Retinal pigment epithelial cell (primary cell): Measurements from ENCODE around the gene RPS6KA4.

Experiments used
- DNase-seq: peaks from one replicate; pipeline ENCODE4 v3.0.0-alpha.2; 2010; ENCODE audit warnings: low read depth
- H3K4me3 ChIP-seq: 2 replicates; pipeline ENCODE4 v1.5.1; 2011; ENCODE audit warnings: mild to moderate bottlenecking, low read length, control low read depth, moderate library complexity
- TF ChIP-seq, protein P1 (sequence below): conservative IDR thresholded peaks from 2 replicates; pipeline ENCODE4 v1.5.1; 2011; ENCODE audit warnings: low read depth, low read length, control low read depth, inconsistent platforms

Gene RPS6KA4

DNA sequence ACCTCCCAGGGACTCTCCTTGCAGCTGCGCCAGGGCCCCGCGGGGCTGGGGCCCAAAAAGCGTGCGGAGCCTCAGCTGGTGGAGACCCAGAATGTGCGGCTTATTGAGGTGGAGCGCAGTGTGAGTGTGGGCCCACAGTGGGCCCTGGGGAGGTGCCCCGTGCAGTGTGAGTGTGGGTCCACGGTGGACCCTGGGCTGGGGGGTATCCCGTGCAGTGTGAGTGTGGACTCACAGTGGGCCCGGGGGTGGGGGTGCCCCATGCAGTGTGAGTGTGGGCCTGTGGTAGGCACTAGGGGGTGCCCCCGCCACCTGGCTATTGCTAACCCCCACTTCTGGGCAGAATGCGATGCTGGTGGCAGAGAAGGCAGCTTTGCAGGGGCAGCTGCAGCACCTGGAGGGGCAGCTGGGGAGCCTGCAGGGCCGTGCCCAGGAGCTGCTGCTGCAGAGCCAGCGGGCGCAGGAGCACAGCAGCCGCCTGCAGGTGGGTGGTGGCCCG, 7.8 kb upstream of the RPS6KA4 start:
- DNase-seq = no peak
- H3K4me3 ChIP-seq = no peak overlapping the region
- TF ChIP-seq, protein P1, sequence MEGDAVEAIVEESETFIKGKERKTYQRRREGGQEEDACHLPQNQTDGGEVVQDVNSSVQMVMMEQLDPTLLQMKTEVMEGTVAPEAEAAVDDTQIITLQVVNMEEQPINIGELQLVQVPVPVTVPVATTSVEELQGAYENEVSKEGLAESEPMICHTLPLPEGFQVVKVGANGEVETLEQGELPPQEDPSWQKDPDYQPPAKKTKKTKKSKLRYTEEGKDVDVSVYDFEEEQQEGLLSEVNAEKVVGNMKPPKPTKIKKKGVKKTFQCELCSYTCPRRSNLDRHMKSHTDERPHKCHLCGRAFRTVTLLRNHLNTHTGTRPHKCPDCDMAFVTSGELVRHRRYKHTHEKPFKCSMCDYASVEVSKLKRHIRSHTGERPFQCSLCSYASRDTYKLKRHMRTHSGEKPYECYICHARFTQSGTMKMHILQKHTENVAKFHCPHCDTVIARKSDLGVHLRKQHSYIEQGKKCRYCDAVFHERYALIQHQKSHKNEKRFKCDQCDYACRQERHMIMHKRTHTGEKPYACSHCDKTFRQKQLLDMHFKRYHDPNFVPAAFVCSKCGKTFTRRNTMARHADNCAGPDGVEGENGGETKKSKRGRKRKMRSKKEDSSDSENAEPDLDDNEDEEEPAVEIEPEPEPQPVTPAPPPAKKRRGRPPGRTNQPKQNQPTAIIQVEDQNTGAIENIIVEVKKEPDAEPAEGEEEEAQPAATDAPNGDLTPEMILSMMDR = no peak

- TF ChIP-seq, protein P1 = no peak
- DNase-seq = no peak
- H3K4me3 ChIP-seq = no peak overlapping the region
These were observed 6.6 kb upstream of the RPS6KA4 start for GRCh38 chr11:64352099-64352994.

DNA sequence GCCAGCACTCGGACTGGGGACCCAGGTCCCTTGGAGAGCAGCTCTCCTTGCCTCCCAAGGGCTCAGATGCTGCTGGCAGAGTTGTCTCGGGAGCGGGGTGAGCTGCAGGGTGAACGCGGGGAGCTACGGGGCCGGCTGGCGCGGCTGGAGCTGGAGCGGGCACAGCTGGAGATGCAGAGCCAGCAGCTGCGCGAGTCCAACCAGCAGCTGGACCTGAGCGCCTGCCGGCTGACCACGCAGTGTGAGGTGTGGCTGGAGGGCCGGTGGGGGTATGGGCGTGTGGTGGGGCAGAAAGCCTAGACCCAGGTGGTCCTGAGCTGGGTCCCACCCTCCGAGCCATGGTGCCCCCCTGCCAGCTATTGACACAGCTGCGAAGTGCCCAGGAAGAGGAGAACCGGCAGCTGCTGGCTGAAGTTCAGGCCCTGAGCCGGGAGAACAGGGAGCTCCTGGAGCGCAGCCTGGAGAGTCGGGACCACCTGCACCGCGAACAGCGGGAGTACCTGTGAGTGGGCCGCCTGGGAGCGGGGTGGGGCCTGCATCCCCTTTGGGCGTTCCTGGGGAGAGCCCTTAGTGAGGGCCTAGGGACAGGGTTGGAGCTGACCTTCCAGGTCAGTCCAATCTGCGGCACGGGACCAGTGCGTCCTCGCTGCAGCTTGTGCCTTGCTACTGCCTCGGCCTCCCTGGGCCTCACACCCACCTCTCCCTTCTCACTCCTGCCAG, 5.8 kb upstream of the RPS6KA4 start:
- H3K4me3 ChIP-seq = no peak overlapping the region
- no peak for DNase-seq
- TF ChIP-seq, protein P1 = no peak

DNA sequence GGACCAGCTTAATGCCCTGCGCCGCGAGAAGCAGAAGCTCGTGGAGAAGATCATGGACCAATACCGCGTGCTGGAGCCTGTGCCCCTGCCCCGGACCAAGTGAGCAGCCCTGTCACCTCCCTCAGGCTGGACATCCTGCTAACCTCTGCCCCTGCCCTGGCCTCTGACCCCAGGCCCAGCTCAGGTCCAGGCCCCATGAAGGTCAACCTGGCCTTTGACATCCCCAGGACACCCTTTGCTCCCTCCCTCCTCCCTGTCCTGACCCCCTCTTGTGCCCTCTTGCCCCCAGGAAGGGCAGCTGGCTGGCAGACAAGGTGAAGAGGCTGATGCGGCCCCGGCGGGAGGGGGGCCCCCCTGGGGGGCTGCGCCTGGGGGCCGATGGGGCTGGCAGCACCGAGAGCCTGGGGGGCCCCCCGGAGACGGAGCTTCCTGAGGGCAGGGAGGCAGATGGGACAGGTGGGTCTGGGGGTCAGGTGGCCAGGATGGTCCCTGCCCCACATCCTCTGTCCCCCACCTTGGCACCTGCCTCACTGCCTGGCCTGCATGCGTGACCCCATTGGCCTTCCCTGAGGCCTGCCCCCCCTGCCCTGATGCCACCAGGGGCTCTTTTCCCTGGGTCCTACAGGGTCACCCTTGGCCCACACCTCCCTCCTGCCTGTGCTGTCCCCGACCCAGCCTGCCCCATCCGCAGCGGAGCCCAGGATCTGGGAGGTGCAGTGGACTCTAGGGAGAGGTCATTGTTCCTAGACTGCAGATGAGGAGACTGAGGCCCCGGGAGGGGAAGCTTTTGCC, 5.1 kb upstream of the RPS6KA4 start:
- no peak overlapping the region for H3K4me3 ChIP-seq
- no peak for DNase-seq
- TF ChIP-seq, protein P1 = no peak

- H3K4me3 ChIP-seq = no peak overlapping the region
- peak; percentile 46 for DNase-seq
- TF ChIP-seq, protein P1 = peak; percentile 84
These were observed 3.7 kb upstream of the RPS6KA4 start for GRCh38 chr11:64355078-64355940.
